ENCODE results near the gene SFXN5. TPM values are rescaled to one million over a fixed set of nuclear protein-coding genes. Genes with fewer than 3 reads are reported as not detected.

Gene SFXN5
- polyA plus RNA-seq, 3 donors, result 5.9 to 28.6 (median 9.5) TPM

DNA sequence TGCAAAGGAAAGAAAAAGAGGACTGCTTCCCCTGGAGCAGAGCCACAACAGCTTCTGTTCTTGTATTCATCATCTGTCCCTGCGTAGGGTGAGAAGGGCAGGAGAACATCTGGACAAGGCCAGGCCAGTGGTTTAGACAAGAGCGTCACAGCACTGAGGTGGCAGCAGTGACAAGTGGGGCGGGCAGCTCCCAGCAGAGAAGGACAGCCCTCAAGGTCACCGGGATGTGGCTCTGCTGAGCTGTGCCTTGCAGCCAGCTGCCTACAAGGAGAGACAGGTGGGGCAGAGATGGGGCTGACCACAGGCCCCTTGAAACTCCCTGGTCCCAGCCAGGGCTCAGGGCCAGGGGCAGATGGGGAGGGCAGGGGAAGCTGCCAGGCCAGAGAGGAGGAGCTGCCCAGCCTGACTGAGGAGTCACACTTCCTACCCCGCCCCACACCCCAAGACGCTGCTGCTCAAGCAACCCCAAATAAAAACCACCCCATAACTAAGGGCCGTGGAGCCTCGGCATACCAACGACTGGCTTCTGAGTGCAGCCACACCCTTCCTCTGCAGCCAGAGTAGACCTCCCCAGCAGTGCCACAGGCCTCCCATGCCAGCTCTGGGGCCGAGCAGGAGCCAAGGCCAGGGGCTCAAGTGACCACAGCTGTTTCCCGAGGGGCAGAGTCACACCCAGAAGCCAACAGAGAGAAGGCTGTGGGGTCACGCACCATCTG lies 35.9 kb upstream of the SFXN5 start:
- Histone ChIP-seq H3K9me3 (replicated peaks in 1 of 2; ENCODE audit: control insufficient read depth in 1 of 2, insufficient read depth in 1 of 2, low read length in 2 of 2) (peaks cover 0 to 4% of the 10 kb centered on the region in 2 donors), H3K79me2 (ENCODE audit: insufficient read depth, low read length) (no peaks in the 10 kb centered on the region), H3K27me3 (ENCODE audit: control insufficient read depth in 2 of 2, insufficient read depth in 2 of 2, low read length in 2 of 2) (peaks cover 21 to 34% of the 10 kb centered on the region in 2 donors), H2AFZ (ENCODE audit: insufficient read depth, low read depth, low read length, poor library complexity, severe bottlenecking) (no peak overlapping the region), H3K4me2 (replicated peaks; ENCODE audit: extremely low read depth, low read length, poor library complexity, severe bottlenecking) (no peak overlapping the region), H3K4me3 (replicated peaks in 1 of 3; ENCODE audit: low read depth in 2 of 3, low read length in 3 of 3) (no peak overlapping the region), H3K36me3 (replicated peaks in 1 of 2; ENCODE audit: control insufficient read depth in 1 of 2, insufficient read depth in 2 of 2, low read length in 2 of 2) (no peaks in the 10 kb centered on the region), H3K9ac (ENCODE audit: insufficient read depth, low read length, poor library complexity, severe bottlenecking) (no peak overlapping the region), H3K27ac (ENCODE audit: low read depth in 1 of 2, low read length in 2 of 2) (no peak overlapping the region), H4K20me1 (ENCODE audit: insufficient read depth, low read length) (no peaks in the 10 kb centered on the region), H3K4me1 (ENCODE audit: control insufficient read depth in 1 of 2, insufficient read depth in 2 of 2, low read length in 2 of 2) (peaks cover 12 to 23% of the 10 kb centered on the region in 2 donors)
- Mint-ChIP-seq H3K27ac (peak overlapping the region in 2 of 7 donors; percentile 25 to 38), H3K9me3 (peaks cover 0 to 13% (median 6%) of the 10 kb centered on the region in 7 donors), H3K36me3 (peaks cover 3 to 12% of the 10 kb centered on the region in 2 donors), H3K4me1 (peaks cover 32% of the 10 kb centered on the region), H3K4me3 (no peak overlapping the region), H3K27me3 (ENCODE audit: low read depth in 3 of 3) (peaks cover 31 to 43% (median 43%) of the 10 kb centered on the region in 3 donors)
- TF ChIP-seq, protein P1, sequence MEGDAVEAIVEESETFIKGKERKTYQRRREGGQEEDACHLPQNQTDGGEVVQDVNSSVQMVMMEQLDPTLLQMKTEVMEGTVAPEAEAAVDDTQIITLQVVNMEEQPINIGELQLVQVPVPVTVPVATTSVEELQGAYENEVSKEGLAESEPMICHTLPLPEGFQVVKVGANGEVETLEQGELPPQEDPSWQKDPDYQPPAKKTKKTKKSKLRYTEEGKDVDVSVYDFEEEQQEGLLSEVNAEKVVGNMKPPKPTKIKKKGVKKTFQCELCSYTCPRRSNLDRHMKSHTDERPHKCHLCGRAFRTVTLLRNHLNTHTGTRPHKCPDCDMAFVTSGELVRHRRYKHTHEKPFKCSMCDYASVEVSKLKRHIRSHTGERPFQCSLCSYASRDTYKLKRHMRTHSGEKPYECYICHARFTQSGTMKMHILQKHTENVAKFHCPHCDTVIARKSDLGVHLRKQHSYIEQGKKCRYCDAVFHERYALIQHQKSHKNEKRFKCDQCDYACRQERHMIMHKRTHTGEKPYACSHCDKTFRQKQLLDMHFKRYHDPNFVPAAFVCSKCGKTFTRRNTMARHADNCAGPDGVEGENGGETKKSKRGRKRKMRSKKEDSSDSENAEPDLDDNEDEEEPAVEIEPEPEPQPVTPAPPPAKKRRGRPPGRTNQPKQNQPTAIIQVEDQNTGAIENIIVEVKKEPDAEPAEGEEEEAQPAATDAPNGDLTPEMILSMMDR (IDR thresholded peaks at IDR 0.05), result no peak
- intact Hi-C loops (cut with micrococcal nuclease), result no loop called here
- no peak for DNase-seq
- WGBS (ENCODE audit: insufficient coverage), result 72% methylated on average over 11 of the region's 12 CpGs

DNA sequence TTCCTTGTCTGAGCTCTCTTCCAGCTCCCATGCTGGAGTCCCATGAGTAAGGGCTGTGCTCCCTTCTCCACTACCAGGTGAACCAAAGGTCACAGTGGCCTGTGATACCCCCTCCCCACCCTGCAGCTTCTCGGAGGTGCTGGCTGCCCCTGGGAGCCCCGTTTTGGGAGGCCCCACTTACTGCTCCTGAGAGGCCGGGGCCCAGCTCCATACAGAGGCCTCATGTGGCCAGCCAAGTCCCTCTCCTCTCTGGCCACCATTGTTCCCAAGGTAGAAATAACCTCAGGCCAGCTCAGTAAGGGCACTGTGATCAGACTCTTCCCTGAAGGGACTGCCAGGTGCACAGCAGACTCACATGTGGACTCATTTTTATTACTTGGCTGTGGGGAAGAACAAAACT lies 35.3 kb upstream of the SFXN5 start:
- Histone ChIP-seq H2AFZ (ENCODE audit: insufficient read depth, low read depth, low read length, poor library complexity, severe bottlenecking) (no peak overlapping the region), H4K20me1 (ENCODE audit: insufficient read depth, low read length) (no peaks in the 10 kb centered on the region), H3K36me3 (replicated peaks in 1 of 2; ENCODE audit: control insufficient read depth in 1 of 2, insufficient read depth in 2 of 2, low read length in 2 of 2) (no peaks in the 10 kb centered on the region), H3K4me3 (replicated peaks in 1 of 3; ENCODE audit: low read depth in 2 of 3, low read length in 3 of 3) (no peak overlapping the region), H3K9me3 (replicated peaks in 1 of 2; ENCODE audit: control insufficient read depth in 1 of 2, insufficient read depth in 1 of 2, low read length in 2 of 2) (peaks cover 0 to 4% of the 10 kb centered on the region in 2 donors), H3K27me3 (ENCODE audit: control insufficient read depth in 2 of 2, insufficient read depth in 2 of 2, low read length in 2 of 2) (peaks cover 17 to 30% of the 10 kb centered on the region in 2 donors), H3K4me1 (ENCODE audit: control insufficient read depth in 1 of 2, insufficient read depth in 2 of 2, low read length in 2 of 2) (peaks cover 7 to 18% of the 10 kb centered on the region in 2 donors), H3K4me2 (replicated peaks; ENCODE audit: extremely low read depth, low read length, poor library complexity, severe bottlenecking) (no peak overlapping the region), H3K9ac (ENCODE audit: insufficient read depth, low read length, poor library complexity, severe bottlenecking) (no peak overlapping the region), H3K27ac (ENCODE audit: low read depth in 1 of 2, low read length in 2 of 2) (no peak overlapping the region), H3K79me2 (ENCODE audit: insufficient read depth, low read length) (no peaks in the 10 kb centered on the region)
- DNase-seq, result no peak
- intact Hi-C loops (cut with micrococcal nuclease), result no loop called here
- TF ChIP-seq, protein P1 (IDR thresholded peaks at IDR 0.05), result no peak
- H3K9me3 Mint-ChIP-seq, result peaks cover 0 to 13% (median 3%) of the 10 kb centered on the region in 7 donors
- H3K27ac Mint-ChIP-seq, result no peak overlapping the region
- H3K4me1 Mint-ChIP-seq, result peaks cover 28% of the 10 kb centered on the region
- WGBS (ENCODE audit: insufficient coverage), result 83% methylated on average over 3 of the region's 3 CpGs
- H3K4me3 Mint-ChIP-seq, result no peak overlapping the region
- H3K36me3 Mint-ChIP-seq, result peaks cover 3 to 10% of the 10 kb centered on the region in 2 donors
- peaks cover 27 to 41% (median 39%) of the 10 kb centered on the region in 3 donors for H3K27me3 Mint-ChIP-seq (ENCODE audit: low read depth in 3 of 3)
